Cerebellar nuclear complex (tissue), 1 donor: ENCODE results near the gene IAH1.

Source experiments
- DNase-seq, 2 experiments: peaks; one replicate each; lab custom pipeline; 2025; lab: John Stamatoyannopoulos, UW

IAH1 gene

GRCh38 chr2:9527995-9528787 lies 53.8 kb downstream of the IAH1 start:
- no peak for DNase-seq

- DNase-seq, result no peak
Observed at GRCh38 chr2:9532421-9532820, 58.1 kb downstream of the IAH1 start.

GRCh38 chr2:9533663-9534062 lies 59.3 kb downstream of the IAH1 start:
- DNase-seq, result no peak

GRCh38 chr2:9535177-9535576 lies 60.8 kb downstream of the IAH1 start:
- DNase-seq, result no peak

- no peak for DNase-seq
Observed at GRCh38 chr2:9536504-9536903, 62.2 kb downstream of the IAH1 start.

GRCh38 chr2:9538000-9538507 lies 63.7 kb downstream of the IAH1 start:
- DNase-seq, result no peak
